Hippocampal formation (tissue), 2 donors: ENCODE data around the gene MAP3K7.

Source experiments
- DNase-seq, 2 donors: peaks; one replicate each; lab custom pipeline; 2025; lab: John Stamatoyannopoulos, UW

The MAP3K7 gene

GRCh38 chr6:90484385-90484784, 102.5 kb downstream of the MAP3K7 start:
- no peak for DNase-seq

GRCh38 chr6:90483956-90484355, 102.9 kb downstream of the MAP3K7 start:
- DNase-seq: no peak

DNA sequence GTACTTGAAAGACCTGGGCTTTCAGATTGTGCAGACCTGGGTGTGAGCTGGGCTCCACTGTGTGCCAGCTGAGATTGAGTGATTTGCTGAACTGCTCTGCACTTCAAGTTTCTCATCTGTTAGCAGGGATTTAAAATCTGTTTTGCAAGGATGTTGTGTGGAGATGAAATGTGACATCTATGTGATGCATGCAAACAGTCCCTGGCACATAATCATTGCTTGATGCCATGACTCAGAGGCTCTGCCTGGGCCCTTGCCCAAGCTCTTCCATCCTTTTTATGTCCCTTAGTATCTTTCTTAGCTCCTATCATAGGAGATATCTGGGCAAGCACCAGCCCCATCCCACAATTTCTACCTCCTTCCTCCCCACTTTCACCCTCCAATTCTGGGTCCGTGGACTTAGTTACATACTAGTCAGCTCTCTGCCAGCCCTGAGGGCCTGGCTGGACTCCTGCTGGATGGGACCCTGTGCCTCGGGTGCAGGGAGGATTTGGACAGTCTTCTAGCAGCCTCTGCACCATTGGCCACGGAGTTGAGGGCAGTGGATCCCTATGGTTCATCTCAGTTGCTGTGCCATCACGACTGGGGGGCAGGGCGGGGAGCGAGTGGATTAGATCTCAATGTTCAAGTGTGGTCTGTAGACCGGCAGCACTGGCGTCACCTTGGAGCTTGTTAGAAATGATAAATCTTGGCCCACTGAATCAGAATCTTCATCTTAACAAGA, 103.6 kb downstream of the MAP3K7 start:
- DNase-seq: no peak

- no peak for DNase-seq
These were observed 106.2 kb downstream of the MAP3K7 start for GRCh38 chr6:90480666-90481065.

DNA sequence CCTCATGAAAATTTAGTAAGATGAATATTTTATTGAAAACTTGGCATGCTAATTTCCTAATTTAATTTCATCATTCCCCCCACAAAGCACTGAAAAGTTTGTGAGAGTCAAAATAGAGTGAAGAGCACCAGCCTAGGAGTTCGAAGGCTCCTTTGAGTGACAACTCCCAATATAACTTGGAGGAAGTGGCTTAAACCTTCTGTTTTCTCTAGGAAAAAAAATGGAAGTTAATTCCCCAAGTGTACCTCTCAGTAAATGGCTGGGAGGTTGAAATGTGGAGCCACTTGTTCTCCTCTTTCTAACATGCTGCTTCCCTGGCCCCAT, 107.3 kb downstream of the MAP3K7 start:
- DNase-seq: no peak

DNA sequence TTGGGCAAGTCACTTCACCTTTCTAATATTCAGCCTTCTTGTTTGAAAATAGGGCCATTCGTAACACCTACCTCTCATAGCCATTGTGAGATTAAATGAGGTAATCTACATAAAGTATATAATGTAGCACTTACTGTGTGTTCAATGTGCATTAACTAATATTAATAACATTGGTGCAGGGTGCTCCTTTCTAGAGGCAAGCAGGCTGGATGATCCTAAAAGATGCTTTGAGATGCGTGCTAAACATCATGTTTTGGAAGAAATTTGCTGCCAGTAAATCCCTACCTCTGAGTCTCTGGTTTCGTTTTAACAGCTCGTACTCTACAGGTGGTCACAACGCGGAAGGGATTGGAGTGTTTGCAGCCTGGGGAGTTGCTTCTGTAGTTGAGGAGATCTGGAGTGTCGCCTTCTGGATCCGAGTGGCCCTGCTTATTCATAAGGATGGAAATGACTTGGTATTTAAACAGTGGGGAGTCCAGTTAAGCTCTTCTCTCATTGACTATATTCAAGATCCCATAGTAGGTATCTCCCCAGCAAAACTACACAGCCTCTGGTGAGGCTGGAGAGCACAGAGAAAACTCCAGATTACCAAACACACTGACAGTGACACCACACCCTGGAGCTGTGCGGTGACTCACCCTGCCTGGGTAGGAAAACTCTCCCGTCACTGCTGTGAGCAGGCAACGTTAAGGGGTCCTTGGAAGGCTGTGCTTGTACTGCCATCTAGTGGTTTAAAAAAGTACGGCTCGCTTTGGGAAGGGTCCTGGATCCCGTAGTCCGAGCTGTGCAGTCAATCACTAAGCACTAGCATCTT, 107.9 kb downstream of the MAP3K7 start:
- DNase-seq: peak; percentile 79 to 82

DNA sequence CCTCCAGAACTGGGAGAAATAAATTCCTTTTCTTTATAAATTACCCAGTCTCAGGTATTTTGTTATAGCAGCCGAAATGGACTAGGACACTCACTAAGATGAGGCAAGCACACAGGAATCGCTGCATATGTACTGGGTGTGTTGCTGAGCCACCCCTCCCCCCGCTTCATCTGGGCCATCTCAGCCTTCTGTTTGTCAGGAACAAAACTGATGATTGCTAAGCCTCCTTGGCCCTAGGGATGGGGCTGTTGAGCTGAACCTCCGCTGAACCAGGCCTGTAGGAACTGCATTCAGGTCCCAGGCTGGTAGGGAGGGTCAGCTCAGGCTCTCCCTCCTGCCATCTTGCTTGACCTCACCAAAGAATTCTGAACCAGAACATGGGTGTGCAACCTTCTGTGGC, 108.6 kb downstream of the MAP3K7 start:
- no peak for DNase-seq

DNA sequence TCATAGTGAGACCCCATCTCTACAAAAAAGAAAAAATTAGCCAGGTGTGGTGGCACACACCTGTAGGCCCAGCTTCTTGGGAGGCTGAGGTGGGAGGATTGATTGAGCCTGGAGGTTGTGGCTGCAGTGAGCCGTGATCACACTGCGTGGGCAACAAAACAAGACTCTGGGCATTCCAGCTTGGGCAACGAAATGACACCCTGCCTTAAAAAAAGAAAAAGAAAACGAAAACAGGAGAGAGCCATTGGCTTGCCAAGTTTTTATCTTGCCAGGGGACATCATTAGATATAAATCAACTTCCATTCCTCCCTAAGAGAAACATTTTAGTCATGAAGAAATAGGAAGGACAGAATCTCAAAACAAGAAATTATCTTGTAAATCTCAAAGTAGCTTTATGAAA, 109.5 kb downstream of the MAP3K7 start:
- no peak for DNase-seq

- DNase-seq: no peak
These were observed 114.2 kb downstream of the MAP3K7 start for GRCh38 chr6:90472716-90473115.

DNA sequence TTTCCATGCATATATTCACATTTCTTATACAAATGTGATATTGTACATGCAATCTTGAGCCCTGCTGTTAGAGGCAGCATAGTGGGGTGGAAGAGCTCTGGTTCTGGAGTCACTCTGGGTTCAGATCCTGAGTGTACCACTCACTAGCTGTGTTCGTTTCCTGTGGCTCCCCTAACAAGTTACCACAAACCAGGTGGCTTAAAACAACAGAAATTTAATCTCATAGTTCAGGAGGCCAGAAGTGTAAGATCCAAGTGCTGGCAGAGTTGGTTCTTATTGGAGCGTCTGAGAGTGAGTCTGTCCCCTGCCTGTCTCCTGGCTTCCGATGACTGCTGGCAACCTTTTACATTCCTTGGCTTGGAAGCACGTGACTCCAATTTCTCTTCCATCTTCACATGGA, 115.6 kb downstream of the MAP3K7 start:
- no peak for DNase-seq

GRCh38 chr6:90469906-90470305, 117.0 kb downstream of the MAP3K7 start:
- DNase-seq: no peak

- no peak for DNase-seq
These were observed 118.0 kb downstream of the MAP3K7 start for GRCh38 chr6:90468859-90469258.

DNA sequence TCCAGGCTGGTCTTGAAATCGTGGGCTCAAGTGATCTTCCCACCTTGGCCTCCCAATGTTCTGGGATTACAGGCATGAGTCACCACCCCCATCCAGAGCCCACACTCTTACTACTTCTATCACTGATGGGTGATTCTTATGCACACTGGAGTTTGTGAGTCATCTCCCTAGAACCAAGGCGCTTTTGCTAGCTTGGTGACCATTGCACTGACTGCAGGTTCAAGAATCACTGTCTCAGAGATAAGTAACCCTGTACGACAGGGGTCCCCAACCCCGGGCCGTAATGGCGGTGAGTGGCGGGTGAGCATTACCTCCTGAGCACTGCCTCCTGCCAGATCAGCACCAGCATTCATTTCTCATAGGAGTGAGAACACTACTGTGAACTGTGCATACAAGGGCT, 118.8 kb downstream of the MAP3K7 start:
- DNase-seq: no peak

GRCh38 chr6:90467546-90467945, 119.3 kb downstream of the MAP3K7 start:
- no peak for DNase-seq

- DNase-seq: no peak
These were observed 120.5 kb downstream of the MAP3K7 start for GRCh38 chr6:90466154-90466940.

GRCh38 chr6:90465686-90466085, 121.2 kb downstream of the MAP3K7 start:
- no peak for DNase-seq

DNA sequence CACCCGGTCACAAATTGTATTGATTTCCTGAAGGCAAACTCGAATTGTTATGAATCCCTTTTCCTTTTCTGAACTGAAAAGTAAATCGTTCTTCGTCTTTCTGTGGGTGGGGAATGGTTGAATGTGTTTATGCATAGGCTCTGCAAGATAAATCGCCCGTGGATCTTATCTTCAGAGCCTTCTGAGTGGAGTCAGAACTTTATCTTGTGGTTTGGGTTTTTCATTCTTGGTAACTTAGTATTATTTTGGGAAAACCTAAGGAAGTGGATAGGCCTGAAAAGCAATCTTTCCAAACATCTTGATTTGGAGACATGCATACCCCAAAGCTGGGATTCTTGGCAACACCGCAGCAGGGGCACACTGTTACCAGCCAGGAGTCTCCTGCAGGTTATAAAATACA, 122.4 kb downstream of the MAP3K7 start:
- DNase-seq: no peak

DNA sequence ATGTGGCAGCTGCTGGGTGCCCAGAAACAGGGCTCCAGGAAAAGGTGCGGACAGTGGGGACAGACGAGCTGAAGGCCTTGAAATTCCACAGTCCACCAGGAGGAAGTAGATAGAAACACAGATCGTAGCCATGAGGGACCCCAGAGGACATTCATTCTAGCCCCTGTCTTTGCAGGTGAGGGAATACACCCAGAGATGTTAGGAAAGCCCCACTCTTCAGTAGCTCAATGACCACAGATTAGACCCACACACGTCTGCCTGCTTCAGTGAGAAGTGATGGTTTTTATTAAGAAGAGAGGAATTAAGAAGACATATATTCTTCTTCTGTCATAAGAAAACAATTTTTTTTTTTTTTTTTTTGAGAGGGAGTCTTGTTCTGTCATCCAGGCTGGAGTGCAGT, 123.0 kb downstream of the MAP3K7 start:
- DNase-seq: no peak
